HG03139 (cell line): ENCODE results near the gene KIF17.
"Not testable (repeated sequence)": the region's sequence is repeated elsewhere in the genome, so short reads cannot be mapped to it uniquely, and the experiment has no call there.

Experiments used
- ATAC-seq: cut with Tn5 transposase; IDR thresholded peaks from one replicate; pipeline ENCODE4 v1.9.1; 2021; ENCODE audit not compliant: unreplicated experiment

The KIF17 gene

DNA sequence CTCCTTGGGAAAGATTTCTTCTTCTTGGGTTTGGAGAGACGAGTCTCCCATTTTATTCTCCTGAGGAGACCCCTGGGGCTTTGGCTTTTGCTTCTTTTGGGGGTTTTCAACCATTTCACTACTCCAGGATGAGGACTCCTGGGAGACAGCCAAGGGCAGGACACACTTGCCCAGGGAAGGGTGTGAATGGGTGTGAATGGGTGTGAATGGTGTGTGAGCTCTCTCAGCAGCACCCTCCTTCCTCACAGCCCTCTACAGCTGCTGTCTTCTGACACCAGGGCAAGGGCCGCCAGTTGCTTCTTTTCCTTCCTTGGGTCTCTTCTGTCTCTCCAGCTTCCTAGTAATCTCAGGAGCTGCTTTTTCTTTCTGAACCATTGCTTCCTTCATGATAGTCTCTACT, 24.2 kb downstream of the KIF17 start:
- no peak for ATAC-seq

- ATAC-seq: no peak
Measured at GRCh38 chr1:20691872-20692271, 25.9 kb downstream of the KIF17 start.

DNA sequence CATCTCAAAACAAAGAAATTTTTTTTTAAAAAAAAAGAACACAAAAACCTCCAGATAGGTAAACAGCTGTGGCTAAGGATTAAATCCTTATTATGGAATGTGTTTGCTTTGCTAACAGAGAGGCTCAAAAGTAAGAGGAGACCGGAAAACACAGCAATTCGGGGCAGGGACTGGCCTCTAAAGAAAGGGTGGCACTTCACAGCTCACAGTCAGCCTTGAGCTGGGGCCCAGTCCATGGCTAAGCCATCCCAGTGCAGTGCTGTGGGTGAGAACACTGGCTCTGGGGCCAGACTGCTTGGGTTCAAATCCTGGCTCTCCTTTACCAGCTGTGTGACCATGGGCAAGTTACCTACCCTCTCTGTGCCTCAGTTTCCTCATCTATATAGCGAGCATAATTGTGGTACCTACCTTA, 28.2 kb downstream of the KIF17 start:
- ATAC-seq: no peak

GRCh38 chr1:20686883-20687725, 30.7 kb downstream of the KIF17 start:
- no peak for ATAC-seq

DNA sequence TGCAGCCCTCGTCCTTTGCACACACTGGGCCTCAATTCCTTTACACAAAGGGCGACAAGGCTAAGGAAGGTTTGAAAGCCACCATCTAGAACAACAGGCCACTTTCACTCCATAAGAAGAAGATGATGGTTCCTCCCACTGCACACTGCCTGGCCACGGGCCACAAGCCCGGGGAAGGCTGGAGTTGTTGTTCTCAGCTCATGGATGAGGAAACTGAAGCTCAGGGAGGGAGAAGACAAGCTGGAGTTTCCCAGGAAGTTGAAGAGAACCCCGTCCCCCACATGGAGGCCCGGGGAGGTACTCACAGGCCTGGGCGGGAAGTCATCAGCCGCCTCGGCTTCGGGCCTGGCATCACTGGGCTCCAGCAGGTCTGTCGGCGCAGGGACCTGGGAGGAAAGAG, 32.1 kb downstream of the KIF17 start:
- ATAC-seq: no peak

GRCh38 chr1:20685099-20685662, 32.6 kb downstream of the KIF17 start:
- no peak for ATAC-seq

DNA sequence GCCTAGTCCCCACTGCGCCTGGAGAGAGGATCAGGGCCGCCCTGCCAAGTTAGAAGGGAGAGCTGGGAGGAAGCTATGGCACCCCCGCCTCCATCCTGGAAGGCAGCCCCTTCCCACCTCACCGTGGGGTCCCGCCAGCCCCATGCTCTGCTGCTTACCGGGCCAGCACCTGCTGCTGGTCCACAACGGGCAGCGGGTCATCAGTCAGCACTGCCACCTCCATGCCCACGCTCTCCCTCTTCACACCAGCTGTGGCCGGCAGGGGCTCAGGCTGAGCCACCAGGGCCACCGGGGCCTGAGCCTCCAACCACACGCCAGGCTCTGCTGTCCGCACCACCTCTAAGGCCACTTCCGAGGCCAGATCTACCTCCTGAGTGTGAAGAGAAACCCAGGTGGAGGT, 33.2 kb downstream of the KIF17 start:
- ATAC-seq: no peak

- no peak for ATAC-seq
Measured at GRCh38 chr1:20684050-20684620, 33.7 kb downstream of the KIF17 start.

- no peak for ATAC-seq
Measured at GRCh38 chr1:20683614-20684013, 34.2 kb downstream of the KIF17 start.

DNA sequence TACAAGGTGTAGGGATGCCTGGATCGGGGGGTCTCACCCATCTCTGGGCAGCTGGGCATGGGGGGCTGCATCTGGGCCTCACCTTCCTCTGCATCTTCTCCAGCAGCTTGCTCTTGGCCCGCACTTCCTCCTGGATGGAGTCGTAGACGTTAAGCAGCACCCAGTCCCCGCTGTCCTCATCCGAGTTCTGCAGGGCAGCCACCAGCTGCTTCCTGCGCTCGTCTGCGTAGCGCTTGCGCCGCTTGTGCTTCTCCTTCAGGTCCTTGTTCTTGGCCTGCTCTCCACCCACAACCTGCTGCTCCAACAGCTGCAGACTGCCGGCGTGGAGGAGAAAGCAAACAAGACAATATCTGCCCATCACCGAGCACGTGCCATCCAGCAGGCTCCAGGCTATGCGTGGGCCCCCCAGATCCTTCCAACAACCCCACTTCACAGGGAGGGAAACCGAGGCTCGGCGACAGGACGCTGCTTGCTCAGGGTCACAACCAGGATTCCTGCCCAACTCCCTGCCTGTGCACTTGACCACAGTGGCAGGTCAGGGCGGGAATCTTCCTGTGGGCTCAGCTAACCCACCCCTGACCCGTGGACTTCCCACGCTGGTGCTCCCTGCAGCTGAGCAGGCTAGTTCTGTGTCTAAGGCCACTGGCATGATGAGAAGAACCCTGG, 35.1 kb downstream of the KIF17 start:
- no peak for ATAC-seq

- ATAC-seq: no peak
Measured at GRCh38 chr1:20681999-20682398, 35.8 kb downstream of the KIF17 start.

DNA sequence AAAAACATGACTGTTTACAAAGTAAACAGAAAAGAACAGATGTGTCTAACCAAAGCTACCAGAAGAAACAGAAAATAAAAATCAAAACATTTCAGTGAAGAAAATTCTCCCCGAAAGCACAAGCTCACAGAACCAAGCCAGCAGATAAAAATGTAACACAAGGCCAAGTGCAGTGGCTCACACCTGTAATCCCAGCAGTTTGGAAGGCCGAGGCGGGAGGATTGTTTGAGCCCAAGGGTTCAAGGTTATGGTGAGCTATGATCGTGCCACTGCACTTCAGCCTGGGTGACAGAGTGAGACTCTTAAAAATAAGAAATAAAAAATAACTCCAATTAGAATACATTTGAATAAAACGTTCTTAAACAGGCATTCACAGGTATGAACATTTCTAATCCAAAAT, 37.5 kb downstream of the KIF17 start:
- ATAC-seq: no peak

DNA sequence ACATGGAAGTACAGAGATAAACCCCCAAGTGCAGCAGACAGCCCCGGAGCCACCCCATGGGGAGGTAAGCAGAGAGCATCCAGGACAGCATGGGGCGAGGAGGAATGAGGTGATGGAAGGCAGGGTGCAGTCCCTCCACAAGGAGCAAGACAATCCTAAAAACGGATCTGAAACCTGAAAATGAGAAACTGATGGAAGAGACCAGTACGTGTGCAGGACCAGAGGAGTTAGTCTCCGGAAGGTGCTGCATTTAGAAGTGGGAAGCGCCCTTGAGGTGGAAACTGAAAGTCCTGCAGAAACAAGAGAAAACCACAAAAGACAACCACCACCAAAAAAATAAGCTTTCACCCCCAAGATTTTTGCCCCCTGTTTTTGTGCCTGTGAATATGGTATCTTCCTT, 39.2 kb downstream of the KIF17 start:
- no peak for ATAC-seq

GRCh38 chr1:20673626-20674025, 44.2 kb downstream of the KIF17 start:
- not testable (repeated sequence) for ATAC-seq

DNA sequence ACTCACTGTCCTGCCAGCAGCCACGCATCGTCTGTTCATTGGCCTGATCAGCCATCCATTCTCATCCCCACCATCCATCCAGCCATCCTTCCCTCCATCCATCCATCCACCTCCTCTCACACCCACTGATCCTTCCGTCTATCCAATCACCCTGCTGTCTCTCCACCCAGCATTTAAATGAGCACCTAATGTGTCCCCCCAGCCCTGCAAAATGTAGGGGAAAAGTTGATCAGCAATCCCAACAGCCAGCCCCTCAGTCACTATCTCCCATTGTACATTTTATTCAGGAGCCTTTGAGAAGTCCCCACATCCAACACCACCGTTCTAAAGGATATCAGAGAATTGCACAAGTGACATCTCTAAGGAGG, 45.6 kb downstream of the KIF17 start:
- no peak for ATAC-seq

DNA sequence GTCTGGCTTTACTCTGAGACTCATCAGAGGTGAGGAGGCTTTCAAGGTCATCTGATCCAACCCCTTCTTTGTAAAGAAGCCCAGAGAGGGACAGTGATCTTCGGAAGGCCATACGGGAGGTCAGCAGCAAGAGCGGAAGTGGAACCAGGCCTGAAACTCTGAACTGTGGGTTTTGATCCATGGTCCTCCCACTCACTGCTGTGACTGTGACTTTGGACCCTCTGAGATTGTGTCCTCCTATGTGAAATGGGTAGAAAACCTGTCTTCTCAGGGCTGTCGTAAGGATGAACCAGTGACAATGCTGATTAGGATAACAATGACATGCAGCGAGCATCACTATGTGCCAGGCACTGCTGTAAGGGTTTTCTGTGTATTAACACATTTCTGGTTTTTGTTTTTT, 46.9 kb downstream of the KIF17 start:
- no peak for ATAC-seq

- ATAC-seq: no peak
Measured at GRCh38 chr1:20668581-20668980, 49.2 kb downstream of the KIF17 start.

- no peak for ATAC-seq
Measured at GRCh38 chr1:20666804-20667203, 51.0 kb downstream of the KIF17 start.

DNA sequence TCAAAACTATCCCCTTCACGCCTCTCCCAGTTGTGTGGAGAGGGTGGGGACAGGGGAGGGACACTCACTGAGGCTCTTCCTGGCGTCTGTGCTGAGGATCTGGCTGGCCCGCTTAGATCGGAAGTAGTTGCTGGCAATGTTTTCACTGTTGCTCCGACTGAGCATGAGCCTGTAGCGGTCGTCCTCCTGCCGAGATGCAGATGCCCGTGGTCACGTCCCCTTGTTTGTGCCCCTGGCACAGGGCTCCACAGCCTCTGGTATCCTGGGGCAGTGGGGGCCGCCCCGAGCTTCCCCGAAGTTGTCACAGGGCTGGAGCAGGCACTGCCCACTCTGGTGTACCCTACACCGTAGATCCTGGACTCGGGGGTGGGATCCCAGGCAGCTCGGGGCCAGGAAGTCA, 51.7 kb downstream of the KIF17 start:
- no peak for ATAC-seq

DNA sequence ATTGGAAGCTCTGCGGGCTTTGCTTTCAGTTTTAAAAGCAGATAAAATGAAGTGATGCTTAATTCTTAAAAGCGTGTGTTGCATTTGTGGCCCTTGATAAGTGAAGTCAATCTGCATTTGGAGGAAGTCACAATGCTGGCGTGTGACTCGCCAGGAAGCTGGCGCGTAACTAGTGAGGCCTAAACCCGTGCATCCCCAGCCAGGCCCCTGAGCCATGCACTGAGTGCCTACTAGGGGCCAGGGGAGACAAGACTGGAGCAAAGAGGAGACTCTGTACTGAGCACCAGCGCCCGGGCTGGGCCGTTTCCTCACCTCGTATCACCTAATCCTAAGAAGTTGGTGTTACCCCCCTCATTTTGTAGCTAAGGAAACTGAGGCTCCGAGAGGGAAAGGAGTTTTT, 52.1 kb downstream of the KIF17 start:
- no peak for ATAC-seq

DNA sequence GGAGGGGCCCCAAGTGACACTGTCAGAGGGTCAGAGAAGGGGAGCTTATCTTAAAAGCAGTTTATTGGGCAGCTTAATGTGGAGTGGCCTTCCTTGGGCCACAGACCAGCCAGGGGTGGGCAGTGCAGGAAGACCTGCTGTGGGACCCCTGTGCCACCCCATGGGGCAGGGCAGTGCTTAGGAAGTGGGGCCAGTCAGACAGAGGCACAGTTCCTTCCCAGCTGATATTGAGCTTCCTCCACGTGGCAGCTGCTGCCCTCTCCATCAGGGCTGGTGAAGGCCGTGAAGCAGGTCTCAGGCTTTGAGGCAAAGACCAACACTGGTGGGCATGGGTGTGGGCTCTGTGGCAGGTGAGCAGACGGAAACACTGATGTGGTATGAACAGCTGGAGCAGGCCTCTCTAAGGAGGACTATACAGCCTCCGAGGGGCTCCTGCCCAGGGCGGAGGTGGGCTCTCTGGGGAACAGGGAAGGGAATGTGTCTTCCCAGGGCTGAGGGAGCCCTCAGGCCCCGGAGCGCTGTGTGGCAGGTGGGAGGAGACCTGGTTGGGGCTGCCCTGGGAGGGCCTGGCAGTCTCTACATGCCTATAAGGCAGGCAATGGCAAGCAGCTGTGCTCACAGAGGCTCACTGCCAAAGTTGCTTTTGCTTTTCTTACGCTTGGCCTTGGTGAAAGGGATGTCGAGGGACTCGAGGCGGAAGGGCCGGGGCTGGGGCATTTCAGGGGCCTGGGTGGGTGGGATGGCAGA, 53.7 kb downstream of the KIF17 start:
- ATAC-seq: no peak
